ENCODE results near the gene TMEM165. TPM values are rescaled to one million over a fixed set of nuclear protein-coding genes. Genes with fewer than 3 reads are reported as not detected.

Gene TMEM165
- total and polyA plus RNA-seq, 2 donors (not counting 1 experiment from before 2014, with no cell fraction given), result 108 to 183 TPM

DNA sequence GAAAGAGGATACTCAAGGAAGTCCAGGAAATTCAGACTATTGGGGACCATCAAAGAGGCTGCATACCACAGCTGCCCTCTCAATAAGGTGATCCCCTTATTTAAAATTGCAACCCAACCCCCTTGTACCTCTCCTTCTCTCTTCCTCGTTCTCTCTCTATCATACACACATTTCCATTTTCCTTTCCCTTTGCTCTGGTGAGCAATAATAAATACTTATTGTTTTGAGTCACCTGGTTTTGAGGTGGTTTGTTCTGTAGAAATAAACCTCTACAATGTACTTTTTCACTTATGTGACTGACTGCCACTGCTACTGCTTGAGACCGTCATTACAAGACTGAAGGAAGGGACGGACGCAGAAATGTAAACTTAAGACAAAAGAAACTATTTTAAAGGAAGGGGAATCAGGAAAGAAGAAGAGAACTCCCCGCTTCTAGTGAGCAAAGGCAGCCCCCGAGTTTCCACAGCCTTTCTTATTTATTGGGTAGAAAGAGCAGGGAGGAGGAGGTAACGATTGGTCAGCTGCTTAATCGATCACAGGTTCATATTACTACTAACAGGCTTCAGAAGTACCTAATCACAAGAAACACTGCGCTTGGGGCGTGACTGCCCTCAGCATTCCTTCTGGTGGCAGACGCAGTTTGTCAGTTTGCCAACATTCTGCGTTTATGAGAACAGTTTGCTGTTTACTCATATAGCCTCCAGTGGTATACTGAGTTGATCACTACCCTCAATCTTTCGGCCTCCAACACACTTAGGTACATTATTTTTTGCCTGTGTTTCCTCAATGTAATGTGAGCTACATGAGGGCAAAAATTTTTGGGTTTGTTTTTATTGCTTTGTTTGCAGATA, 16.9 kb upstream of the TMEM165 start:
- TF ChIP-seq EZH2 (IDR thresholded peaks at IDR 0.05; ENCODE audit: low read length, missing control alignments) (no peak), CTCF (conservative IDR thresholded peaks at IDR 0.05 in 1 of 2, IDR thresholded peaks at IDR 0.05 in 1 of 2; ENCODE audit: low read depth in 1 of 2, low read length in 2 of 2) (no peak)
- H2AFZ ChIP-seq (ENCODE audit: low read length), result no peak overlapping the region
- H3K4me2 ChIP-seq (ENCODE audit: extremely low read depth, insufficient read depth, low read length), result no peak overlapping the region
- no peaks in the 10 kb centered on the region for H3K79me2 ChIP-seq (ENCODE audit: control insufficient read depth, insufficient read depth, low read length)
- H3K27me3 ChIP-seq (ENCODE audit: control insufficient read depth, insufficient read depth, low read length), result no peaks in the 10 kb centered on the region
- no peak overlapping the region for H3K27ac ChIP-seq (ENCODE audit: insufficient read depth, low read length)
- no peaks in the 10 kb centered on the region for H3K9me3 ChIP-seq (ENCODE audit: control insufficient read depth, insufficient read depth, low read depth, low read length)
- H3K9ac ChIP-seq (ENCODE audit: insufficient read depth, low read length), result no peak overlapping the region
- no peaks in the 10 kb centered on the region for H3K36me3 ChIP-seq (ENCODE audit: control insufficient read depth, insufficient read depth, low read length)
- no peak overlapping the region for H3K4me3 ChIP-seq (replicated peaks in 1 of 4; ENCODE audit: control extremely low read depth in 1 of 4, insufficient read depth in 1 of 4, low read depth in 3 of 4, low read length in 4 of 4)
- H3K4me1 ChIP-seq (ENCODE audit: control insufficient read depth, extremely low read depth, insufficient read depth, low read length), result no peaks in the 10 kb centered on the region
- H4K20me1 ChIP-seq (ENCODE audit: control insufficient read depth, extremely low read depth, insufficient read depth, low read length), result no peaks in the 10 kb centered on the region
- DNase-seq (ENCODE audit: low read depth in 2 of 2), result no peak

DNA sequence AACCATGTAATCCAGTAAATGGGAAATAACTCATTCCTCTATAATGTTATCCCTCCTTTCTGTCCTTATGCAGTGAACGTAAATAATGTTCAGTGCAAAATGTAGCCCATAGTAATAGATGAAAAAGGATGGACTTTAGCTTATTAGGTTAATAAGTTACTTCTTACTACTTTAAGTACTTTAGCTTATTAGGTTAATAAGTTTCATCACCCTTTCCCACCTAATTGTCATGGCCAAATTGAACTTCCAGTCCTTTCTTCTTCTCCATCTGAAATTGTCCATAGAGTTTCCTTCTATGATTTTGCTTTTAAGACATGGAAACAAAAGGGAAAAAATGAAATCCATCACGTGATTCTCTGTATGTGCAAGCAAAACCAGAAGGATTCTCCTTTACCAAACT, 15.2 kb upstream of the TMEM165 start:
- TF ChIP-seq EZH2 (IDR thresholded peaks at IDR 0.05; ENCODE audit: low read length, missing control alignments), result no peak
- no peak for TF ChIP-seq CTCF (conservative IDR thresholded peaks at IDR 0.05 in 1 of 2, IDR thresholded peaks at IDR 0.05 in 1 of 2; ENCODE audit: low read depth in 1 of 2, low read length in 2 of 2)
- H3K9me3 ChIP-seq (ENCODE audit: control insufficient read depth, insufficient read depth, low read depth, low read length), result no peaks in the 10 kb centered on the region
- H3K36me3 ChIP-seq (ENCODE audit: control insufficient read depth, insufficient read depth, low read length), result no peaks in the 10 kb centered on the region
- no peaks in the 10 kb centered on the region for H4K20me1 ChIP-seq (ENCODE audit: control insufficient read depth, extremely low read depth, insufficient read depth, low read length)
- no peak for DNase-seq (ENCODE audit: low read depth in 2 of 2)
- no peak overlapping the region for H2AFZ ChIP-seq (ENCODE audit: low read length)
- no peak overlapping the region for H3K4me3 ChIP-seq (replicated peaks in 1 of 4; ENCODE audit: control extremely low read depth in 1 of 4, insufficient read depth in 1 of 4, low read depth in 3 of 4, low read length in 4 of 4)
- no peak overlapping the region for H3K9ac ChIP-seq (ENCODE audit: insufficient read depth, low read length)
- H3K79me2 ChIP-seq (ENCODE audit: control insufficient read depth, insufficient read depth, low read length), result no peaks in the 10 kb centered on the region
- H3K4me2 ChIP-seq (ENCODE audit: extremely low read depth, insufficient read depth, low read length), result no peak overlapping the region
- no peak overlapping the region for H3K27ac ChIP-seq (ENCODE audit: insufficient read depth, low read length)
- no peaks in the 10 kb centered on the region for H3K4me1 ChIP-seq (ENCODE audit: control insufficient read depth, extremely low read depth, insufficient read depth, low read length)
- no peaks in the 10 kb centered on the region for H3K27me3 ChIP-seq (ENCODE audit: control insufficient read depth, insufficient read depth, low read length)

DNA sequence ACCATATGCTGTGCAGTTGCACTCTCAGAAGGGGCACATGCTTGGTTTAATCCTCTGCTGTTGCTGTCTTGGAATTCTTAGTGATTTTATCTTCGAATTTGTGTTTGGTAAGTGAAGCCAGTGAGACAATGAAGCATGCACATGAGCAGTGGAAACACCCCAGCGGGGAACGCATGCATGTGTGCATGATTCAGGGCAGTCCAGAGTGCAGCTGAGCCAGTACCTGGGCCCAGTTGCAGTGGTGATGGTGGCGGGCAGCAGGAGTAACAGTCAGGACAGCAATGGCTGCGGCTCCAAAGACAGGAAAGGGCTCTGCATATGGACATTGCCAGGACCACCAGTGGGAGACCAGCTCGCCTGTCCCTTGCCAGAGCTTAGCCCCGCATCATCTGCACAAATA, 14.3 kb upstream of the TMEM165 start:
- Histone ChIP-seq H3K4me1 (ENCODE audit: control insufficient read depth, extremely low read depth, insufficient read depth, low read length) (no peaks in the 10 kb centered on the region), H3K36me3 (ENCODE audit: control insufficient read depth, insufficient read depth, low read length) (no peaks in the 10 kb centered on the region), H3K79me2 (ENCODE audit: control insufficient read depth, insufficient read depth, low read length) (no peaks in the 10 kb centered on the region), H3K27ac (ENCODE audit: insufficient read depth, low read length) (no peak overlapping the region), H2AFZ (ENCODE audit: low read length) (no peak overlapping the region), H3K27me3 (ENCODE audit: control insufficient read depth, insufficient read depth, low read length) (no peaks in the 10 kb centered on the region), H3K9me3 (ENCODE audit: control insufficient read depth, insufficient read depth, low read depth, low read length) (no peaks in the 10 kb centered on the region), H3K9ac (ENCODE audit: insufficient read depth, low read length) (no peak overlapping the region), H3K4me2 (ENCODE audit: extremely low read depth, insufficient read depth, low read length) (no peak overlapping the region), H4K20me1 (ENCODE audit: control insufficient read depth, extremely low read depth, insufficient read depth, low read length) (no peaks in the 10 kb centered on the region), H3K4me3 (replicated peaks in 1 of 4; ENCODE audit: control extremely low read depth in 1 of 4, insufficient read depth in 1 of 4, low read depth in 3 of 4, low read length in 4 of 4) (no peak overlapping the region)
- no peak for DNase-seq (ENCODE audit: low read depth in 2 of 2)
- TF ChIP-seq CTCF (conservative IDR thresholded peaks at IDR 0.05 in 1 of 2, IDR thresholded peaks at IDR 0.05 in 1 of 2; ENCODE audit: low read depth in 1 of 2, low read length in 2 of 2) (no peak), EZH2 (IDR thresholded peaks at IDR 0.05; ENCODE audit: low read length, missing control alignments) (no peak)

Measured in fibroblast of lung (primary cell).